ENCODE data around the gene PIGU.
A peak's percentile ranks its signal among the peaks of the same experiment; 100 is the strongest.

The PIGU gene

GRCh38 chr20:34710568-34710839 is 33.6 kb upstream of the PIGU start:
- no peaks in the 10 kb centered on the region for H3K9me3 Mint-ChIP-seq
- peaks cover 8% of the 10 kb centered on the region for H3K27me3 Mint-ChIP-seq
- peak overlapping the region in 1 of 2 donors; percentile 63 for H3K27ac Mint-ChIP-seq
- DNase-seq (no peak), ATAC-seq (no peak)
- peak overlapping the region; percentile 79 to 87 for H3K4me3 Mint-ChIP-seq
- peaks cover 26% of the 10 kb centered on the region for H3K4me1 Mint-ChIP-seq

GRCh38 chr20:34709831-34710567 is 33.1 kb upstream of the PIGU start:
- DNase-seq: no peak
- H3K27ac Mint-ChIP-seq: peak overlapping the region; percentile 89 to 90
- ATAC-seq: peak; percentile 41
- H3K4me3 Mint-ChIP-seq: peak overlapping the region; percentile 93 to 94
- H3K27me3 Mint-ChIP-seq: peaks cover 8% of the 10 kb centered on the region
- H3K9me3 Mint-ChIP-seq: no peaks in the 10 kb centered on the region
- peaks cover 26% of the 10 kb centered on the region for H3K4me1 Mint-ChIP-seq

GRCh38 chr20:34709044-34709830 is 32.3 kb upstream of the PIGU start:
- no peaks in the 10 kb centered on the region for H3K9me3 Mint-ChIP-seq
- peak overlapping the region; percentile 93 to 94 for H3K4me3 Mint-ChIP-seq
- ATAC-seq (peak; percentile 90), DNase-seq (peak; percentile 90 to 93)
- peaks cover 32% of the 10 kb centered on the region for H3K4me1 Mint-ChIP-seq
- H3K27me3 Mint-ChIP-seq: peaks cover 8% of the 10 kb centered on the region
- H3K27ac Mint-ChIP-seq: peak overlapping the region; percentile 94 to 95

- peak overlapping the region; percentile 94 to 95 for H3K27ac Mint-ChIP-seq
- peaks cover 32% of the 10 kb centered on the region for H3K4me1 Mint-ChIP-seq
- DNase-seq (peak in 1 of 2 donors; percentile 73), ATAC-seq (peak; percentile 37)
- H3K4me3 Mint-ChIP-seq: peak overlapping the region; percentile 93 to 94
- H3K9me3 Mint-ChIP-seq: no peaks in the 10 kb centered on the region
- peaks cover 8% of the 10 kb centered on the region for H3K27me3 Mint-ChIP-seq
These were observed 31.7 kb upstream of the PIGU start for GRCh38 chr20:34708621-34709043.

- peaks cover 19% of the 10 kb centered on the region for H3K27me3 Mint-ChIP-seq
- ATAC-seq: no peak
- no peak overlapping the region for H3K27ac Mint-ChIP-seq
- DNase-seq: no peak
- no peak overlapping the region for H3K4me3 Mint-ChIP-seq
- H3K9me3 Mint-ChIP-seq: no peaks in the 10 kb centered on the region
- H3K4me1 Mint-ChIP-seq: peaks cover 30% of the 10 kb centered on the region
These were observed 30.3 kb upstream of the PIGU start for GRCh38 chr20:34706912-34707784.

- DNase-seq: no peak
- no peak overlapping the region for H3K27ac Mint-ChIP-seq
- no peak for ATAC-seq
- peaks cover 30% of the 10 kb centered on the region for H3K4me1 Mint-ChIP-seq
- no peak overlapping the region for H3K4me3 Mint-ChIP-seq
- no peaks in the 10 kb centered on the region for H3K9me3 Mint-ChIP-seq
- peaks cover 25% of the 10 kb centered on the region for H3K27me3 Mint-ChIP-seq
These were observed 29.5 kb upstream of the PIGU start for GRCh38 chr20:34706302-34706875.

- no peaks in the 10 kb centered on the region for H3K9me3 Mint-ChIP-seq
- H3K27me3 Mint-ChIP-seq: peaks cover 23% of the 10 kb centered on the region
- H3K4me3 Mint-ChIP-seq: peak overlapping the region; percentile 91 to 94
- ATAC-seq (no peak), DNase-seq (peak in 1 of 2 donors; percentile 13)
- H3K27ac Mint-ChIP-seq: no peak overlapping the region
- peaks cover 27% of the 10 kb centered on the region for H3K4me1 Mint-ChIP-seq
These were observed 28.8 kb upstream of the PIGU start for GRCh38 chr20:34705397-34706301.

GRCh38 chr20:34705008-34705396 is 28.1 kb upstream of the PIGU start:
- H3K4me1 Mint-ChIP-seq: peaks cover 21% of the 10 kb centered on the region
- ATAC-seq (no peak), DNase-seq (no peak)
- H3K27ac Mint-ChIP-seq: peak overlapping the region in 1 of 2 donors; percentile 93
- H3K27me3 Mint-ChIP-seq: peaks cover 17% of the 10 kb centered on the region
- peak overlapping the region; percentile 91 to 94 for H3K4me3 Mint-ChIP-seq
- no peaks in the 10 kb centered on the region for H3K9me3 Mint-ChIP-seq

GRCh38 chr20:34704177-34705007 is 27.5 kb upstream of the PIGU start, which contains the start of gene TP53INP2:
Gene TP53INP2, plus strand, starts transcription at chr20:34704344. Its CDS starts 4,396 bp downstream, at chr20:34708740.
- Mint-ChIP-seq H3K27ac (peak within 1 kb of the TSS; percentile 93 to 94), H3K4me3 (peak within 1 kb of the TSS; percentile 94 to 100), H3K4me1 (peaks cover 20% of the 10 kb centered on the region), H3K9me3 (no peaks in the 10 kb centered on the region), H3K27me3 (peaks cover 17% of the 10 kb centered on the region)
- ATAC-seq (peak; percentile 41), DNase-seq (peak; percentile 72 to 81)

GRCh38 chr20:34703424-34704176 is 26.7 kb upstream of the PIGU start:
- Mint-ChIP-seq H3K4me1 (peaks cover 17% of the 10 kb centered on the region), H3K27ac (peak overlapping the region in 1 of 2 donors; percentile 94), H3K4me3 (peak overlapping the region; percentile 94 to 100), H3K9me3 (no peaks in the 10 kb centered on the region), H3K27me3 (peaks cover 17% of the 10 kb centered on the region)
- DNase-seq: peak; percentile 12 to 22
- no peak for ATAC-seq

GRCh38 chr20:34703061-34703423 is 26.1 kb upstream of the PIGU start:
- Mint-ChIP-seq H3K4me1 (peaks cover 12% of the 10 kb centered on the region), H3K4me3 (peak overlapping the region; percentile 94 to 100), H3K27ac (no peak overlapping the region), H3K27me3 (peaks cover 17% of the 10 kb centered on the region), H3K9me3 (no peaks in the 10 kb centered on the region)
- no peak for ATAC-seq
- no peak for DNase-seq

GRCh38 chr20:34701405-34702085 is 24.7 kb upstream of the PIGU start:
- DNase-seq (no peak), ATAC-seq (no peak)
- Mint-ChIP-seq H3K4me3 (no peak overlapping the region), H3K27ac (no peak overlapping the region), H3K27me3 (peaks cover 17% of the 10 kb centered on the region), H3K4me1 (peaks cover 12% of the 10 kb centered on the region), H3K9me3 (no peaks in the 10 kb centered on the region)

GRCh38 chr20:34693414-34693813 is 16.5 kb upstream of the PIGU start:
- Mint-ChIP-seq H3K4me3 (no peak overlapping the region), H3K4me1 (no peaks in the 10 kb centered on the region), H3K27ac (no peak overlapping the region), H3K9me3 (no peaks in the 10 kb centered on the region), H3K27me3 (peaks cover 7% of the 10 kb centered on the region)
- DNase-seq: no peak
- ATAC-seq: no peak

All from stimulated activated naive CD8-positive, alpha-beta T cell treated with anti-CD3 and anti-CD28 coated beads, Interleukin-15, amount 100 ng/mL, for 72 hours (primary cell).